ENCODE data around the gene KAZN.

KAZN gene

DNA sequence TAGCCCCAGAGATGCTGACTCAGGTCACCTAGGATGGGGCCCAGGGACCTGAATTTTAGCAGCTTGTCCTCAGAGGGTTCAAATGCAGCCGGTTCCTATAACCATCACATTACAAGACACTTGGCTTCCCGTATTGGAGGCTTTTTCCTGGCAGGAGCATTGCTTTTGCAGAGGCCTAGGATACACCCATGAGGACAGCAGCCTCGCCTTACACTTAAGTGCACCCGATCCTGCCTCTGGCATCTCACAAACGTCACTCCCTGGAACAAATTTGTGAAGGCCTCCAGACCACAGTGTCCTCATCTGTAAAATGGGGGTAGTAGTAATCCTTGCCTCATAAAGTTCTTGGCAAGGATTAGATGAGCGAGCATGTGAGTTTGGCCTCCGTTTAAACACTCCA, 130.0 kb downstream of the KAZN start:
- DNase-seq (ENCODE audit: low read depth): no peak
- no peak overlapping the region for H3K4me3 ChIP-seq (ENCODE audit: low read depth, low read length)
- TF ChIP-seq, protein P1, sequence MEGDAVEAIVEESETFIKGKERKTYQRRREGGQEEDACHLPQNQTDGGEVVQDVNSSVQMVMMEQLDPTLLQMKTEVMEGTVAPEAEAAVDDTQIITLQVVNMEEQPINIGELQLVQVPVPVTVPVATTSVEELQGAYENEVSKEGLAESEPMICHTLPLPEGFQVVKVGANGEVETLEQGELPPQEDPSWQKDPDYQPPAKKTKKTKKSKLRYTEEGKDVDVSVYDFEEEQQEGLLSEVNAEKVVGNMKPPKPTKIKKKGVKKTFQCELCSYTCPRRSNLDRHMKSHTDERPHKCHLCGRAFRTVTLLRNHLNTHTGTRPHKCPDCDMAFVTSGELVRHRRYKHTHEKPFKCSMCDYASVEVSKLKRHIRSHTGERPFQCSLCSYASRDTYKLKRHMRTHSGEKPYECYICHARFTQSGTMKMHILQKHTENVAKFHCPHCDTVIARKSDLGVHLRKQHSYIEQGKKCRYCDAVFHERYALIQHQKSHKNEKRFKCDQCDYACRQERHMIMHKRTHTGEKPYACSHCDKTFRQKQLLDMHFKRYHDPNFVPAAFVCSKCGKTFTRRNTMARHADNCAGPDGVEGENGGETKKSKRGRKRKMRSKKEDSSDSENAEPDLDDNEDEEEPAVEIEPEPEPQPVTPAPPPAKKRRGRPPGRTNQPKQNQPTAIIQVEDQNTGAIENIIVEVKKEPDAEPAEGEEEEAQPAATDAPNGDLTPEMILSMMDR (IDR thresholded peaks at IDR 0.05; ENCODE audit: low read depth, low read length, missing control alignments): no peak

DNA sequence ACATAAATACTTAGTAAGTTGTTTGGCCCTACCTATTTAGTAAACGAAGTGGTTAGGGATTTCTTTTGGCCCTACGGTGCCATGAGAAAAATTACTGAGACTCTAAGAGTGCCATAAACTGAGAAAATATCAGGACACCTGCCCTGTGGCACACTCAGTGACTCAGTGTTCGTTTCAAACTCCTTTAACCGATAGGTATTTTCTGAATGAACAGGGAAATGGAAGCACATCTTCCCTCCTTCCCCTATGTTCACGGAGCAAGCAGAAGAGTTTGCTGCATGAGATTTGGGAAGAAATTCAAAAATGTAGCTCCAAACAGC, 134.2 kb downstream of the KAZN start:
- DNase-seq (ENCODE audit: low read depth): no peak
- no peak overlapping the region for H3K4me3 ChIP-seq (ENCODE audit: low read depth, low read length)
- TF ChIP-seq, protein P1 (IDR thresholded peaks at IDR 0.05; ENCODE audit: low read depth, low read length, missing control alignments): no peak

DNA sequence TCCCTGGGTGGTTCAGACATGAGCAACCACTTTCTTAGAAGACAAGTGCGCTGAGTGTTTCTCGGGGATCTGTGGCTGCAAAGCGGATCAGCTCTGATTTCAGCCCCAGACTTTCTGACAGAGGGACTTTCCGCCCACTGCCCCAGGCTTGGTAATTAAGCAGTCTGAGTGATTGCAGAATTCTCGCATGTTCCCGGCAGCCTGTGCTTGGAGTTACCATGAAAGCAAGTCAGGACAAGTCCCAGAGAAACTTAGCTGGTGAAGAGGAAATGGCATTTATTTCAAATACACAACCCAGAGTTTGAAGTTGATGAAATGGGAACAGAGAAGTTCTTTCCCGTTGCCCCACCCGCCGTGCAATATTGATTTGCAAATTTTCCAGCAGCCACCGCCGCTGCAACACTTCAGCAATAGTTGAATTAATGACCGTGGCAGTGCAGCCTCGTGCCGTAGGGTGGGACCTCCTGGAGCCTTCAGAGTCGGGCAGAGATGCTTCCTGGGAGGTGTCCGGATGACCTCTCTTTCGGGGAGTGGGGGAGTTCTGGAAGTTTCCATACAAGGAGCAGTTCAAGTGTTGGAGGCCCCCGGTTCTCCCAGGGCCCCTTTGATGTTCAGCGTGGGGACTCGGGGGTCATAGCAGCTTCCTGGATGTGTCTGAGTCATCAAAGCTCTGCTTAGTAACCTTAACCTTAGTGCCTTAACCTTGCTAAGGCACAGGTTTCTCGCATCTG, 134.7 kb downstream of the KAZN start:
- DNase-seq (ENCODE audit: low read depth): no peak
- TF ChIP-seq, protein P1 (IDR thresholded peaks at IDR 0.05; ENCODE audit: low read depth, low read length, missing control alignments): no peak
- no peak overlapping the region for H3K4me3 ChIP-seq (ENCODE audit: low read depth, low read length)

DNA sequence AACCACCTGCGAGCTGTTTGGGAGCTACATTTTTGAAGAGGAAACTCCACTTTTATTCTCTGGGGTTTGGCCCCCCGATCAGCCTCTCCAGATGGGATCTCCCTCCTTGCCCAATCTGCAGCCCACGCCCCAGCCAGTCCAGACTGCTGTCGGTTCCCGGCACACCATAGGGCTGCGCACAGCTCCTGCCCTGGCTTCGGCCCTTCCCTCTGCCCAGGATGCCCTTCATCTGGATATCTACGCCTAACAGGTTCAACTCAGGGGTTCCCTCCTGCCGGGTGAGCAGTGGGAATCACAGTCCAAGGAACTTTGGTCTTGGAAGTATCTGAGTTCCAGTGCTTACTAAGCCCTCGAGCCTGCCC, 135.3 kb downstream of the KAZN start:
- DNase-seq (ENCODE audit: low read depth): no peak
- TF ChIP-seq, protein P1 (IDR thresholded peaks at IDR 0.05; ENCODE audit: low read depth, low read length, missing control alignments): no peak
- no peak overlapping the region for H3K4me3 ChIP-seq (ENCODE audit: low read depth, low read length)

DNA sequence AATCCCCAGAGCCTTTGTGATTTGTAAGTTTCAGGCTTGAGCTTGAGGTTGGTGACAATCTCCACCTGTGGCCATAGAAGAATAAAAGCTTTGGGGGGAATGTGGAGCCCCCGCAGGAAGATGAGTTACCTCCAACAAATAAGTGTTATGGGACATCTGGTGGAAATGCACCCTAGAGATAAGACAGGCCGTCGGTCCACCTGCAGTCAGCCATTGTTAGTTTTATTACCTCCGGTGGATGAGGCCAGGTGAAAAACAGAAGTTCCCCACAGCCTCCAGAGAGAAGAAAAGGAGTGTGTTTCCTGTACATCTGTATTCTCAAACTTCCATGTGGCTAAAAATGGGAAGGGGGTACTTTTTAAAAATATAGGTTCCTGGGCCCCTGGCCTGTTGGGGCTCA, 137.4 kb downstream of the KAZN start:
- TF ChIP-seq, protein P1 (IDR thresholded peaks at IDR 0.05; ENCODE audit: low read depth, low read length, missing control alignments): no peak
- H3K4me3 ChIP-seq (ENCODE audit: low read depth, low read length): no peak overlapping the region
- DNase-seq (ENCODE audit: low read depth): no peak

DNA sequence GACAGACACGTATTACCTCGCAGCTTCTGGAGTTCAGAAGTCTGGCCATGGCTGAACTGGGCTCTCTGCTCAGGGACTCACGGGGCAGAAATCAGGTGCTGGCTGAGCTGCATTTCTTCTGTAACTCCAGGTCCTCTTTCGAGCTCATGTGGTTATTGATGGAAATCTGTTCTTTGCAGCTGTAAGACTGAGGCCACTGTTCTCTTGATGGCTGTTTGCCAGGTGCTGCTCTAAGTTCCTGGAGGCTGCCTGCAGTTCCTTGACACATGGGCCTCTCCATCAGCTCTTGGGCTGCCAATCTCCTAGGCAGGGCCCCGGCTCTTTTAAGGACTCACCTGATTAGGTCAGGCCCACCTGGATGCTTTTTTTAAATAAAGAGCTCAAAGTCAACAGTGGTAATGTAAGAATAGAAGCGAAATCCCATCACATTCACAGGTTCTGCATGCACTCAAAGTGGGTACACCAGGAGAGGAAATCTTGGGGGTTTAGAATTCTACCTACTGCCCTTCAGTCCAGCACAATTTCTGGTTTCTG, 139.1 kb downstream of the KAZN start:
- H3K4me3 ChIP-seq (ENCODE audit: low read depth, low read length): no peak overlapping the region
- no peak for DNase-seq (ENCODE audit: low read depth)
- TF ChIP-seq, protein P1 (IDR thresholded peaks at IDR 0.05; ENCODE audit: low read depth, low read length, missing control alignments): no peak

DNA sequence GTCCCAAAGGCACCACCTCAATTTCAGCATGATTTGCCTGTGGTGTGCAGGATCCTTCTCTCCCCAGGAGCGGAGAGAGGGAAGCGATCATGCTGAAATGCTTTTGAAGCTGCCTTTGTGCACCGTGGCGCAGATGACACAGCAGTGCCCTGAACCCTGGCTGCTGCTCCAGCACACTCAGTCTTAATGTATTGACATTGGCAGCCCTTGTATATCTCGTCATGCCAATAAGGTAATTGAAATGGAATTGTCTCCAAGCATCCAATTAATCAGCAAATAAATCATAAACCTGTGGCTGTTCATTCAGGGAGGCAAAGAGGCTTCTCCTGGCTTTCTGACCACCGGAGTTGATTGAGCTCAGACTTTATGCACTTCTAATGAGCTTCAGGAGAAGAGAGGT, 139.8 kb downstream of the KAZN start:
- no peak overlapping the region for H3K4me3 ChIP-seq (ENCODE audit: low read depth, low read length)
- TF ChIP-seq, protein P1 (IDR thresholded peaks at IDR 0.05; ENCODE audit: low read depth, low read length, missing control alignments): no peak
- no peak for DNase-seq (ENCODE audit: low read depth)

Data from GM12864 (cell line).